HG02970 (cell line): Measurements from ENCODE around the gene EEF1E1.

Experiments used
- ATAC-seq: cut with Tn5 transposase; IDR thresholded peaks from one replicate; pipeline ENCODE4 v1.9.1; 2021; ENCODE audit warnings: mild to moderate bottlenecking, moderate library complexity, moderate number of reproducible peaks; ENCODE audit not compliant: unreplicated experiment, low FRiP score

EEF1E1 gene

DNA sequence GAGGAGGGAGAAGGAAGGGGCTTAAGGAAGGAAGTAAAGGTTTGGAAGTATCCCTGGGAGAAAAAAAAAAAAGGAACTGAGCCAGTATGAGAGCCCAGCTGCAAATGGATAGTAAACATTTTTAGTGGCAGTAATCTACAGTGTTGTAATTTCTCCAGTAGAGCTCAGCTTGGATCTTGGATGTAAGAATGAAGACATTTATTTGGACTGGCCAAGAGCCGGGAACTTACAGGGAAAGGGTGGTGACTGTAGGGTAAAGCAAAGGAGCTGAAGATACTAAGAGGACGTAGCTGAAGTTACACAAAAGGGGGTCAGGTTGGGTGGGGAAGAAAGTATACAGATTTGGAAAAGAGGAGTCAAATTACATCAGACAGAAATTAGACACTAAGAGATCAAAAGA is 13.5 kb downstream of the EEF1E1 start:
- no peak for ATAC-seq

DNA sequence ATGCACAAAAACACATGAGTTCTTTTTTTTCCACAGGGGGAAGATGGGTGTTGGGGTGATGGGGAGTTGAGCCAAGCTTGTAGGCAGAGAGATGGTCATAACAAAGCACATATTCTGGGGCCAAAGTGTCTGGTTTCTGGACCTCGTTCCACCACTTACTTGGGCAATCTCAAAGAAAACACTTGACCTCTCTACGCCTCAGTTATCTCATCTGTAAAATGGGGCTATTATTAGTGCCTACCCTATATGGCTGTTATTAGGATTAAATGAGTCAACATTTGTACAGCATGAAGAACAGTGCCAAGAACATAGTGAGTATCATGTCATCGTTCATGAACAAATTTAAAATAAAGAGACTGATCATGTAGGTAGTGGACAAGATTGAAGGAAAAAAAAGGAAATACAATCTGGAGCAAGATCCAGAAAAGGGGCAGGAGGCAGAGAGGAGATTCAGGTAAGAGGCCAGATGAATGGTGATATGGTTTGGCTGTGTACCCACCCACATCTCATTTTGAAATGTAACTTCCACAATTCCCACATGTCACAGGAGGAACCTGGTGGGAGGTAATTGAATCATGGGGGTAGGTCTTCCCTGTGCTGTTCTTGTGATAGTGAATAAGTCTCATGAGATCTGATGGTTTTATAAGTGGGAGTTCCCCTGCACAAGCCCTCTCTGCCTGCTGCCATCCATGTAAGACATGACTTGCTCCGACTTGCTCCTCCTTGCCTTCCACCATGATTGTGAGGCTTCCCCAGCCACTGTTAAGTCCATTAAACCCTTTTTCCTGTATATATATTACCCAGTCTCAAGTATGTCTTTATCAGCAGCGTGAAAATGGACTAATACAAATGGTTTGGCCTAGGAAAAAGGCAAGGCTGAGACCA is 14.2 kb downstream of the EEF1E1 start:
- ATAC-seq, result no peak

DNA sequence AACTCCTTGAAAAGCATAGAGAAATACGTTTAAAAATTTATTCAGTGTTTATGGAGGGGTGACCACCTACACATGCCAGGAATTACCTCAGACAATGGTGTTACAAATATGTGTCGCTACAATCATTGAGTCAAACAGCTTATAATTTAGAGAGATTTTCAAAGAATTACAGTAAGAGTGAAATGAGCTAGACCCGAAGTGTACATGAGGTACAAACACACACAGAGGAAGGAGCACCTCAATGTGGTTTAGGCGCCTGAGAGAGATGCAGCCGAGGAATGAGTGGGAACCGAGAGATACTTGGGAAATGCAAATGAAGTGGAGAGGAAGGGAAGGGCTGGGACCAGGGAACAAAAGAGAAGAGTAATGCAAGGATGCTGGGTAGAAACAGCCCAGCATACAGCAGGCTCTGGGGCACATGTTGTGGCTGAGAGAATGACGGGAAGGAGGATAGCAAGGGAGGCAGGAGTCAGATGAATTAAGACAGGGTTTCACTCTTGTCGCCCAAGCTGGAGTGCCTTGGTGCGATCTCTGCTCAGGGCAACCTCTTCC is 15.5 kb downstream of the EEF1E1 start:
- no peak for ATAC-seq

DNA sequence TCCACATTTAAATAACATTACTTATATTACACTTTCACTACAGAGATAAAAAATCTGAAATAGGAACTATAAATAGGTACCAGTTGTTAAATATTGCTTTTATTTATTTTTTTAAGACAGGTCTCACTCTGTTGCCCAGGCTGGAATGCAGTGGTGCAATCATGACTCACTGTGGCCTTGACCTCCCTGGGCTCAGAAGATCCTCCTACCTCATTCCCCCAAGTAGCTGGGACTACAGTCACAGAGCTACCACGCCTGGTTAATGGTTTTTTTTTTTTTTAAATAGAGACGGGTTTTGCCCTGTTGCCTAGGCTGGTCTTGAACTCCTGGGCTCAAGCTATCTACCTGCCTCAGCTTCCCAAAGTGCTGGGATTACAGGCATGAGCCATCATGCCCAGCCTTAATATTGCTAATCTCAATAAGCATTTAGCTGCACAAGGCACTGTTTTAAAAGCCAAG is 17.3 kb downstream of the EEF1E1 start:
- no peak for ATAC-seq

DNA sequence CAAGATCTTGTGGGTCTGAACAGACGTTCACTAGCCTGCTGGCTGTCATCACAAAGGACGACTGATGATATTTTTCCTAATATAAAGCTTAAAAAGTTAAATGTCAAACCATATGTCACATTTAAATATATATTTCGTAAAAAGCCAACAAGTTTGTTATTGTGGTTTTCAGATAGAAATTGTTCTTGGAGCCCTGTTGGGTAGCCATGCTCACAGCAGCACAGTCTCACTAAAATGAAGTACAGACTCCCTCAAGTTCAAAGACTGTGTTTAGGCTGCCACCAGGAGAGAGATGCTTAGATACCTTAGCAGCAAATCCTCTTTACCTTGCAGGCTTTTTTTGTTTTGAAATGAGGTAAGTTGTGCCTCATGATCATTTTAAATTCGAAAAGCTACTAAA is 17.8 kb downstream of the EEF1E1 start:
- ATAC-seq, result no peak

DNA sequence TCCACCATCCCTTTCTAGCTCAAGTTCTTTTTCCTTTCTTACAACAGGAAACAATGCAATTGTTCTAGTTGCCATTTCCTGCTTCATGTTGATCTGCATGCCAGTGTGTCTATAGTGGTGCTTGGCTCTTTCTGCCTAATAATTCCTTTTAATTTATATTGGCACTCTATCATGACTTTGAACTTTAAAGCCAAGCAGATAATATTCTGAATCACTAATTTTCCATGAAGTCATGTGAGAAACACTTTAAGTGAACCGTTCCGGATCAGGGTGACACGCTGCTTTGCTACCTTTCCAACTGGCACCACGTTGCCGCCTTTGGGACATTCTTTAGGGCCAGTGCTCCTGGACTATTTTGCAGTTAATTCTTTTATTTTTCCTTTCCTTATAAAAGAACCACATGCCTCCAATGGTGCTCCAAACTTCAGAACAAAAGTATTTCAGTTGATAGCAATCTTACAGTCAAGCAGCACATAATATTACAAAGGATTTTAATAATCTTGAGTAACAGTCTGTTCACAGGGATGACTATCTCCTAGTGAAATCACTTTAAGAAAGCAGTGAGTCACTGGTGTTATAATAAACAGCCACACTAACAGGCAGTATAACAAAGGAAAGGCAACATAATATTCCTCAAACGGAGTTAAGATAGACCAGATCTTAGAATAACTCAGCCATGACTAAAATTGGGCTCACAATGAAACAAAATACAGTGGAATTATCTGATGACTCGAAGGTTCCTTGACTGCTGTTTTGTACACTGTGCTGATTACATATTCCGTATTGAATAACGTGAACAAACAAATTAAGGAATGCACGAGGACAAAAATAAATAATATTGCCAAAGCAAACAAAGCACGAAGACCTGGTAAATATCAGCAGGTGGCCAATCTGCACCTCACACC is 19.1 kb downstream of the EEF1E1 start:
- no peak for ATAC-seq

DNA sequence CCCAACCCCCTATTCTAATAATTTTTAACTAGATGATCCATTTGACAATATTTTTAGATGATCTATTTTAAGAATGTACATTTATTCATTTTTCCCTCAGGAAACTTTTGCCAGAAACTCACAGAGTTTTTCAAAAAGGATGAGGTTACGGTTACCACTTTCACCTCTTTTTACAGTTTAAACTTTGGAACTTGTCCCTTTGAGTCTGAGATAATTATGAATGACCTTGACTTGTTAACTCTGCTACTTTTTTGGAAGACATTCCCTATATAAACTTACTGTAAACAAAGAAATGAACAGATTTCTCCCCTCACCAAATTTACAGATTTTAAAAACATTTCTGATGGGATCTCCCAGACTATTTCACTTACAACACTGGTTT is 19.8 kb downstream of the EEF1E1 start:
- no peak for ATAC-seq

DNA sequence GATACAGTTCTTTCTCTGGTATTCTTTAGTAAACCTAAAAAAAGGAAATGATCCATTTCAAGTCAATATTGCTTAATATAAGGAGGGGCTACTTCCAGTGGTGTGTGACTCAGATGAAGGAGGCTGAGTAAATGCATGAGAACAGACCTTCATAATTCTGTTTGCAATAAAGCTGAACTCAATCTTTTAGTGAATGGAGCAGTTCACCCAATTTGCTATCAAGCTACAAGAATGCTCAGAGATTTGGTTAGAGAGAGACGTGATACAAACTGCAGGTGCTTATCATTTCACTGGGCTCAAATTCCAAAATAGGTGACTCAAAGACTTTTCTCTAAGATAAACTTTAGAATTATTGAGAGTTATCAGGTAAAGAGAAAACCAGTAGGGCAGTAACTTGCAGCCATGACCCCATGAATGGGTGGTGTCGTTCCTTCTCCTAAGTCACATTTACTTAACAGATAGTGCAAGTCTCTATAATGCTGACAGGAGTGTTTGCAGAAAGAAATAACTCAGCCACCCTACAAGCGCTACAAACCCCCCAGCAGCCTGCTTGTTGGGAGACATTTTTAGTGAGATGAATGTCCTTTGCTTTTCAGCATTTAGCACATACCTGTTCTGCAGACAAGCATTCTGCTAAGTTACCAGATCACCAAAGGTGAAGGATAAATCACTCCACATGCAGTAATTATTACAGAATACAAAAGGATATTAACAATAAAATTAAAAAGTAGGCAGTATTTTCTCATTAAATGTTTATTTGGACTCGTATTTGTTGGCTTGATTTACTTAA is 21.8 kb downstream of the EEF1E1 start:
- ATAC-seq, result no peak

DNA sequence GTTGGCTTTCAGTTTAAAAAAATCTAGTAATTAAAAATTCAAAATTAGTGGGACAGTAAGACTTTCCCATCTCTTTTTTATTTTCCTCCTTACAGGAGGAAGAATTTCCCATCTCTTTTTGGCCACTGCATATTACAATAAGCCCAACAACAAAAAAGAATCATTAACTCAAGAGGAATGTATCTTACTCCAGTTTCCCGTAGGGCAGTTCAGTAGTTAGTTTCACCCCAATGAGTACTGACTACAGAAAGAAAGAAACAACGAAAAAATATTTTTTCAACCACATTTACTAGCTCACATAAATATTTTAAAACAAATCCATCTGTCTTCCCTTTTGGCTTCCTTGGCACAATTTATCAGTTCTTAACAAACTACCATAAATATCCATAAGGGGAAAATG is 23.2 kb downstream of the EEF1E1 start:
- ATAC-seq, result no peak

DNA sequence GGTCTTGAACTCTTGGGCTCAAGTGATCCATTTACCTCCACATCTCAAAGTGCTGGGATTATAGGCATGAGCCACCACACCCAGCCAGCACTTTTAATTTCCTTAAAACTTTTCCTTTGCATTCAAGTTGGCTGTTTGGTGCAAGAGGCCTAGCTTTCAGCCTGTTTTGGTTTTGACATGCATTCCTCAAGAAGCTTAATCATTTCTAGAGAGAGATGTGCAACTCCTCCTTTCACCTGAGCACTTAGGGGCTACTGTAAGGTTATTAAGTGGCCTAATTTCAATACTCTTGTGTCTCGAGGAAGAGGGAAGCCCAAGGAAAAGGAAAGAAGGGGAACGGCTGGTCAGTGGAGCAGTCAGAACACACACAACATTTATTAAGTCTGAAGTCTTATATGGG is 24.4 kb downstream of the EEF1E1 start:
- ATAC-seq, result no peak

DNA sequence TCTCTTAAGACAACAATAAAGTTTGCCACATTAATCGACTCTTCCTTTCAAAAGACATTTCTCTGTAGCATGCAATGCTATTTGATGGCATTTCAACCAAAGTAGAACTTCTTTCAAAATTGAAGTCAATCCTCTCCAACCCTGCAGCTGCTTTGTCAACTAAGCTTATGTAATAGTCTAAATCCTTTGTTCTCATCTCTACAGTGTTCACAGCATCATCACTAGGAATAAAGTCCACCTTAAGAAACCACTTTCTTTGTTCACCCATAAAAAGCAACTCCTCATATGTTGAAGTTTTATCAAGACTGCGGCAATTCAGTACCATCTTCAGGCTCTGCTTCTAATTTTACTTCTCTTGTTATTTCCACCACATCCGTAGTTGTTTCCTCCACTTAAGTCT is 26.6 kb downstream of the EEF1E1 start:
- no peak for ATAC-seq

DNA sequence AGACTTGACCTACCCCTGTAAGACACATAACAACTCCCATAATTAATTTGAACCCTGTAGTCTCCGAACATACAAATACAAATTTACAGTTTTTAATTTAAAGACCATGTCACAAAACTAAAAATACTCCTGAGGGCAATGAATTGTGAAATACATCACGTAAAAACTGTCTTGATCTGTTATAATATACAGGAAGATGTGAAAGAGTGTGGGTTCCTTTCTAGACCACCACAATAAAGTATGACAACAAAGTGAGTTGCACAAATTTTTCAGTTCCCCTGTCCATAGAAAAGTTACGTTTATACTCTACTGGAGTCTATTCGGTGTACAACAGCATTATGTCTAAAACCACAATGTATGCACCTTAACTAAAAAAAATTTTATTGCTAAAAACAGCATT is 27.2 kb downstream of the EEF1E1 start:
- ATAC-seq, result no peak

DNA sequence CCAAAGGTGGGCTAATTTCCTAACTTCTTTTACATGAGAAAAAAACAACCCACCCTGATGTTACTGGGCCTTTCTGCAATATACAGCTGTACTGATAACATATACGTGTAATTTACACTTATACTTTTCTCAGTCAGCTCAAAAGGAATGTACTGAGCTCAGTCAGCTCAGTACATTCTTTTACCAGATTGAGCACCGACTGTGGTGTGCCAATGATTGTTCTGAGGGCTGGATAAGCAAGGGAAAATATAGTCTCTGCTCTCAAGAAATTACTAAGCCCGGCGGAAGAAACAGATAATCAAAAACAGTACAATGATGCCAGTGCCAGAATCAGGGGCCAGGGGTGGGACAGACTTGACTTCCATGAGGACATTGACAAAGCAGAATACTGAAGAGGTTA is 28.1 kb downstream of the EEF1E1 start:
- ATAC-seq, result no peak

DNA sequence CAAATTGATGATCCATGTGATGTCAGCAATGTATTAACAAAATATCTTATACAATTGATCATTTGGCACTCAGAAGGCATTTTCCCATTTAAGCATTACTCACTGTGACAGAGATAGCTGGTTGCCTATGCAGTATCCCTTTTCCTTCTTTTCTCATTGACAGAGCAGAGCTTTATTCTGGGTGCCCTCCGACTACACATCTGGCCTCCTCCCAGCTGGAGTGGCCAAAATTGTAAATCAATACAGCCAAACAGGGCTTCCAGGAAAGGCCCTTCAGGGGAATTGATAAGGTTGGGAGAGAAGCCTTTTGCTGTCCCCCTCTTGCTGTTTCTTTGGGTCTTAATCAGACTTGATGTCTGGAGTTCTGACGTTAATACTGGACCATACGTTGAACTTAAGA is 28.6 kb downstream of the EEF1E1 start:
- no peak for ATAC-seq

DNA sequence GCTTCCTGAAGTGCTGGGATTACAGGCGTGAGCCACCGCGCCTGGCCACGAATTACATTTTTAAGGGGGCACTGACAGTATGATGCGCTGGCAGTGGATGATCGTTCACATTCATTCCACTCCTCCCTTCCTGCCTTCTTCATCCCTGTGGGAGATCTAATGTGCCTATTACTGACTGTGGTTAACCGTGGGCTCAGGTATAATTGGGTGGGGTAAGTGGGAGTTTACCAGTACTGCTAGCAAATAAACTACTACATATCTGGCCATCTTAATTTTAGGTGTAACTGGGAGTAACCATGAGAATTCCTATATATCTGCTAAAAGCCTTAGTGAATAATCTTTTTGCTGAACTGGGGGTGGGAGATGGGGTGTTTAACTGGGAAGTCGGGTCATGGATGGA is 31.6 kb downstream of the EEF1E1 start:
- ATAC-seq, result no peak

DNA sequence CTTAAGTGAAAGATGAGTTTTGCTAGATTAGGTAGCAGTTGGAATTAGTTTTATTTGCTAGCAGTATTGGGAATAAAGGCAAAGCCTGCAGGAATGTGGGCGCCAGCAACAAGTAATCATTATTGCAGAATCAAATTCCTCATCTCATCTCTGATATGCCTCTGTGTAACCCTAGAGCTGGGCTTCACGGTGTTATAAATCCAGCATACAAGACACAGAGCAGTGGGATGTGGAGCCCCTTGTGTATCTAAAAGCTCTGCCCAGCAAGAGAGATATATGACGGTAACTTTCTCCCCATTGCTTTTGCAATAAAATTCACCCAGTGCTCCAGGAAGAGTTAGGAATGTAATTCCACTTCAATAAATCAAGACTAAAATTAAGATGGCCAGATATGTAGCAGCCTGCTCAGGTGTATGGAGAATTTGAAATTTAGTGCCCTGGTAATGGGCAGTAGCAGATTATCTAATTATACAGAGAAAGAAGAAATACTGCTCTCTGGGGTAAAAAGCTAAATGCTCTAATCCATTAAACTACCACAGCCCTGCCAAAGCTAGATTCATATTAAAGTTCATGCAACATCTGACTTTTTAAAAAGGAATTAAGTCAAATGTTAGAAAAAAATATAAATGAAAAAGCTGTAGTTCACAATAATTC is 32.6 kb downstream of the EEF1E1 start:
- ATAC-seq, result no peak

DNA sequence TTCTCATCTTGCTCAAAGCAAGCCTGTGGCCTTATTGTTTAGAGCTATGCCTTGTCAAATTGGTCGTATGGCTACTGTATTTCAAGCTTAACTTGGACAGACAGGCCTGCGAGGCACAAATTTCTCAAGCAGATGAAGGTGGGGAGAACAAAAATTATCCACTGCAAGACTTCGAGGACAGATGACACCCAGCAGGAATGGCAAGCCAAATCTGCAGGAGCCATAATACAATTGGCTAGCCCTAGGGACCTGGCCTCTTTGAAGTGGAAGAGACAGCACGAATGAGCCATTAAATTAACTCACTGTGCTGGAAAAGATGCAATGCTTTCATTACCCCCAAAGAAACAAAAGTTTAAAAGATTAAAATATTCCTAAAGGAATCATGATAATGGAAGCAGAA is 33.2 kb downstream of the EEF1E1 start:
- no peak for ATAC-seq

DNA sequence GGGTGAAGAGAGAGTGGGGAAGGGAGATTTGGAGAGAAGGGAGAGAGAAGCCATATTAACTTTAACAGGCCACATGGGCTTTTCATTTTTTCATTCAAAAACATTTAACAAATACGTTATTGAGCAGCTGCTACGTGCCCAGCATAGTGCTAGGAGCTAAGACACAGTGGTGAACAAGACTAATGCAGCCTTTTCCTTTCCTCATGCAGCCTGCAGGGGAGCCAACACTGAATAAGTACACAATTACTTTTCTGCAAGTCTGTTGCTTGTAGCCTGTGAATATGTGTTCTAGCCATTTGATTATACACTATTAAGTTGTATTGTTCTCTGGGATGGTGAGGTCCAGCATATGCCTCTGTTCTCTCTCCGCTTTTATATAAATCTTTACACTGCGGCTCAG is 36.2 kb downstream of the EEF1E1 start:
- ATAC-seq, result no peak

DNA sequence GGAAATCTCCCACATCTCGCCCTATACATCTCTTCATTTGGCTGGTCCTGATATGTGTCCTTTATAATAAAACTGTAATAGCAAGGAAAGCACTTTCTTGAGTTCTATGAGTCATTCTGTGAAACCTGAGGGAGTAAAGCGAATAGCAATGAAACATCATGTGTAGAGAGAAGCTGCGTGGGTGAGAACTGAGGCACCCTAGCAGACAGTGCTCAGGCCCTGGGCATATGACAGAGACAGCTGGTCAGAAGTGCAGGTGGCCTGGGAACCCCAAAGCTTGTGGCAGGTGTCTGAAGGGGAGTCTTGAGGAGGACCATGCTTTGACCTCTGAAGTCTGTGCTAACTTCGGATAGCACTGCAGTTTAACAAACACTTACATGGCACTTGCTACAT is 36.8 kb downstream of the EEF1E1 start:
- no peak for ATAC-seq
